Activated naive CD4-positive, alpha-beta T cell treated with anti-CD3 and anti-CD28 coated beads, Interleukin-2, amount 10 ng/mL, durations not matched to agents 7 days and 5 days (primary cell): ENCODE measurements around the gene ZNF19.

Source experiments
- CTCF ChIA-PET: fragments of 350-600 bp; sonication (Branson Sonifier 250); formaldehyde crosslinking; loops from one replicate; lab custom pipeline; 2021; ENCODE audit warnings: antibody characterized with exemption; lab: Charles Lee
- DNase-seq: peaks from one replicate; pipeline ENCODE4 v3.0.0-alpha.2; 2020
- H3K27ac Mint-ChIP-seq: one replicate; pipeline ENCODE4 v1.8.0; 2021; ENCODE audit warnings: mild to moderate bottlenecking, moderate library complexity, mixed read lengths
- H3K27me3 Mint-ChIP-seq: one replicate; pipeline ENCODE4 v1.8.0; 2021; ENCODE audit warnings: mild to moderate bottlenecking, mixed read lengths
- H3K36me3 Mint-ChIP-seq: one replicate; pipeline ENCODE4 v1.8.0; 2021; ENCODE audit warnings: mixed read lengths
- H3K4me1 Mint-ChIP-seq: one replicate; pipeline ENCODE4 v1.8.0; 2021; ENCODE audit warnings: mixed read lengths
- H3K4me3 Mint-ChIP-seq: one replicate; pipeline ENCODE4 v1.8.0; 2021; ENCODE audit warnings: mild to moderate bottlenecking, moderate library complexity, mixed read lengths
- H3K9me3 Mint-ChIP-seq: one replicate; pipeline ENCODE4 v1.8.0; 2021; ENCODE audit warnings: mixed read lengths

Gene ZNF19

DNA sequence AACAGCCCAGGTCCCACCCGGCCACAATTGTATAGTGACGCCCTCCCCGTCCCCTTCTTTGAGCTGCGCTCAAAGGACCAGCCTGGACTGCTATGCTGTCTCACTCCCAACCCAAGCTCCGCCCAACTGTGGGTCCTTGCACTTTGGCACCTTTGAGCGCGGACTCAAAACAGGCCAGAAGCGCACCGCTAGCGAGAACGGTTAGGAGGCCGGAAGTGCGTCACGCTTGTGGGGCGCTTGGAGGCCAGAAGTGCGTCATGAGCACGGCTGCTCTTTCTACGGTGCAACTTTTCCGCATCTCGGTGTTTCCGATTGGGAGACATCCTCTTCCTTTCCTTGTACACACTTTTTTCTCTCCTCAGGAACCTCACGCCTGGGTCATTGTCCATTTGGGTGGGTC is at the start of gene ZNF19:
Gene ZNF19, minus strand, starts transcription at position 203 of the 400 bp plus-strand sequence. CDS start 7,210 bp downstream, outside the sequence.
- Mint-ChIP-seq H3K27me3 (no peaks in the 10 kb centered on the region), H3K9me3 (no peaks in the 10 kb centered on the region), H3K36me3 (no peaks in the 10 kb centered on the region), H3K27ac (no peak within 1 kb of the TSS), H3K4me1 (peaks cover 7% of the 10 kb centered on the region), H3K4me3 (no peak within 1 kb of the TSS)
- DNase-seq, result no peak
- CTCF ChIA-PET, result interaction anchor here (1.8 kb wide), 1 partner anchor 10 kb away, joined by 8 read pairs; no protein-coding TSS in a partner anchor

- Mint-ChIP-seq H3K9me3 (no peaks in the 10 kb centered on the region), H3K27me3 (peaks cover 8% of the 10 kb centered on the region), H3K4me1 (no peaks in the 10 kb centered on the region), H3K36me3 (no peaks in the 10 kb centered on the region), H3K4me3 (no peak overlapping the region), H3K27ac (no peak overlapping the region)
- CTCF ChIA-PET, result interaction anchor here (0.8 to 4.3 kb wide), 5 partner anchors 27 to 122 kb away, joined by 3 to 28 read pairs (median 3); no protein-coding TSS in a partner anchor
- peak; percentile 59 for DNase-seq
Measured at GRCh38 chr16:71537643-71538042, 48.5 kb upstream of the ZNF19 start.

GRCh38 chr16:71536752-71537499 is 47.8 kb upstream of the ZNF19 start:
- no peaks in the 10 kb centered on the region for H3K4me1 Mint-ChIP-seq
- H3K27me3 Mint-ChIP-seq, result peaks cover 8% of the 10 kb centered on the region
- H3K4me3 Mint-ChIP-seq, result no peak overlapping the region
- H3K36me3 Mint-ChIP-seq, result no peaks in the 10 kb centered on the region
- H3K9me3 Mint-ChIP-seq, result no peaks in the 10 kb centered on the region
- H3K27ac Mint-ChIP-seq, result no peak overlapping the region
- no peak for DNase-seq
- CTCF ChIA-PET, result interaction anchor here (1.0 to 1.6 kb wide), 5 partner anchors 10 to 74 kb away, joined by 3 to 6 read pairs (median 4); partner anchors contain the start of gene CHST4

- Mint-ChIP-seq H3K36me3 (no peaks in the 10 kb centered on the region), H3K27me3 (peaks cover under 1% of the 10 kb centered on the region), H3K27ac (no peak overlapping the region), H3K9me3 (no peaks in the 10 kb centered on the region), H3K4me1 (no peaks in the 10 kb centered on the region), H3K4me3 (no peak overlapping the region)
- DNase-seq, result no peak
- CTCF ChIA-PET, result interaction anchor here (1.4 to 2.6 kb wide), 4 partner anchors 8 to 79 kb away, joined by 3 to 7 read pairs (median 5); no protein-coding TSS in a partner anchor
Measured at GRCh38 chr16:71532366-71532765, 43.2 kb upstream of the ZNF19 start.

- H3K27me3 Mint-ChIP-seq, result peaks cover 23% of the 10 kb centered on the region
- DNase-seq, result no peak
- CTCF ChIA-PET, result interaction anchor here (1.5 kb wide), 1 partner anchor 116 kb away, joined by 4 read pairs; no protein-coding TSS in a partner anchor
Measured at GRCh38 chr16:71528863-71529262, 39.7 kb upstream of the ZNF19 start.

GRCh38 chr16:71528257-71528656 is 39.1 kb upstream of the ZNF19 start:
- no peak overlapping the region for H3K27ac Mint-ChIP-seq
- CTCF ChIA-PET, result no interaction called here
- H3K4me1 Mint-ChIP-seq, result no peaks in the 10 kb centered on the region
- H3K27me3 Mint-ChIP-seq, result peaks cover 23% of the 10 kb centered on the region
- no peak overlapping the region for H3K4me3 Mint-ChIP-seq
- DNase-seq, result no peak
- no peaks in the 10 kb centered on the region for H3K36me3 Mint-ChIP-seq
- H3K9me3 Mint-ChIP-seq, result no peaks in the 10 kb centered on the region

More at GRCh38 chr16:71528863-71529262, 39.7 kb upstream of the ZNF19 start:
- Mint-ChIP-seq H3K9me3 (no peaks in the 10 kb centered on the region), H3K36me3 (no peaks in the 10 kb centered on the region), H3K4me1 (no peaks in the 10 kb centered on the region), H3K4me3 (no peak overlapping the region), H3K27ac (no peak overlapping the region)

DNA sequence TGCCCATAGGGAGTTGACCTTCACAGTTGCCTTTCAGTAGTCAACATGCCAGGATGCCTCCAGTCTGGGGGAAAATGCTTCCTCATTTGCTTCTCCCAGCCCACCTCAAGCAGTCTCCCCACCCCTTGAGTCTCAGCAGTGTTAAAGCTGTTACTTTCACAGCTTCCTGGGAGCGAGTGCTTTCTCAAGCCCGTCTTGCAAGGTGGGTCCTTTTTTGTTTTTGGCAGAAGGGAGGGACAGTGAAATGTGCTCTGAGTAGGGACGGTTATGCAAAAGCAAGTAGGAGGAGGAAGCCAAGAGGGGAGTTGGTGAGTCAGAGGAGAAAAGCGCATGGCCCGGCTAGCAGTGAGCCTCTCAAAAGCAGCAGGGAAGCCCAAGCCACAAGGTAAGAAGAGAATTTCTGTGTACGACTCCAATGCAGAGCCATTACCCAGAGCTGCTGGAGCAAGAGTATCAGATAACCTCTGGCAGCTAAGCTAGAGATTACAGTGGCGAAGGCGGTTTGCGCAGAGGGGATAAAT is 37.0 kb upstream of the ZNF19 start, which contains the start of gene CHST4:
Gene CHST4, plus strand, starts transcription at position 316 of the 521 bp plus-strand sequence. CDS start 10,252 bp downstream, outside the sequence.
- CTCF ChIA-PET, result interaction anchor here (1.1 to 2.1 kb wide), 3 partner anchors 10 to 85 kb away, joined by 3 to 9 read pairs (median 6); no protein-coding TSS in a partner anchor
- H3K9me3 Mint-ChIP-seq, result no peaks in the 10 kb centered on the region
- H3K27me3 Mint-ChIP-seq, result peaks cover 23% of the 10 kb centered on the region

GRCh38 chr16:71524566-71525553 is 35.7 kb upstream of the ZNF19 start:
- peaks cover 23% of the 10 kb centered on the region for H3K27me3 Mint-ChIP-seq
- H3K4me1 Mint-ChIP-seq, result no peaks in the 10 kb centered on the region
- CTCF ChIA-PET, result no interaction called here
- H3K27ac Mint-ChIP-seq, result no peak overlapping the region
- no peaks in the 10 kb centered on the region for H3K36me3 Mint-ChIP-seq
- no peak for DNase-seq
- H3K9me3 Mint-ChIP-seq, result no peaks in the 10 kb centered on the region
- H3K4me3 Mint-ChIP-seq, result no peak overlapping the region

More for the DNA sequence above, 37.0 kb upstream of the ZNF19 start, which contains the start of gene CHST4:
- no peaks in the 10 kb centered on the region for H3K36me3 Mint-ChIP-seq
- DNase-seq, result no peak
- H3K27ac Mint-ChIP-seq, result no peak within 1 kb of the TSS
- H3K4me1 Mint-ChIP-seq, result no peaks in the 10 kb centered on the region
- no peak within 1 kb of the TSS for H3K4me3 Mint-ChIP-seq

GRCh38 chr16:71520550-71520949 is 31.4 kb upstream of the ZNF19 start:
- Mint-ChIP-seq H3K4me3 (no peak overlapping the region), H3K27ac (no peak overlapping the region), H3K36me3 (no peaks in the 10 kb centered on the region), H3K9me3 (no peaks in the 10 kb centered on the region), H3K4me1 (no peaks in the 10 kb centered on the region), H3K27me3 (peaks cover 8% of the 10 kb centered on the region)
- no peak for DNase-seq
- CTCF ChIA-PET, result interaction anchor here (1.2 to 1.3 kb wide), 2 partner anchors 15 to 21 kb away, joined by 3 to 4 read pairs; no protein-coding TSS in a partner anchor

DNA sequence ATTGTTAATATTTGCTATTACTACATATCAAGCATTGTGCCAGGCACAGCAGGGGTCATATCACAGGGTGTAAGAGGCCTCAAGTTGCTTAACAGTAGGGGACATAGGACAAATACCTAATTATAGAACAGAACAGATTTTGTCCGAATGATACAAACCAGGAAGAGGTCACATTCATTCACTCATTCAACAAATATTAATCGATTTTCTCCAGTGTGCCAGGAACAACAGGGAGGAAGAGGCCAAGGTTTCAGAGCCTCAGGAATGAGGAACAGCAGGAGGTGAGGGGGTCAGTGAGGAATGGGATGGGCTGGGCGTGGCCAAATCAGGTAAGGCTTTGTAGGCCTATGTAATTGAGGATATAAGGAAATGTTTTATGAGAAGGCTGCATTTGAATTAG is 25.9 kb upstream of the ZNF19 start:
- Mint-ChIP-seq H3K4me1 (no peaks in the 10 kb centered on the region), H3K27ac (no peak overlapping the region), H3K27me3 (peaks cover 9% of the 10 kb centered on the region), H3K4me3 (no peak overlapping the region), H3K36me3 (no peaks in the 10 kb centered on the region), H3K9me3 (no peaks in the 10 kb centered on the region)
- CTCF ChIA-PET, result no interaction called here
- DNase-seq, result no peak

- no peak for DNase-seq
- Mint-ChIP-seq H3K4me1 (no peaks in the 10 kb centered on the region), H3K27ac (no peak overlapping the region), H3K9me3 (no peaks in the 10 kb centered on the region), H3K36me3 (no peaks in the 10 kb centered on the region), H3K27me3 (peaks cover 9% of the 10 kb centered on the region), H3K4me3 (no peak overlapping the region)
- CTCF ChIA-PET, result no interaction called here
Measured at GRCh38 chr16:71514476-71514875, 25.4 kb upstream of the ZNF19 start.

- H3K27ac Mint-ChIP-seq, result no peak overlapping the region
- no peak overlapping the region for H3K4me3 Mint-ChIP-seq
- DNase-seq, result no peak
- H3K27me3 Mint-ChIP-seq, result peaks cover 9% of the 10 kb centered on the region
- H3K36me3 Mint-ChIP-seq, result no peaks in the 10 kb centered on the region
- CTCF ChIA-PET, result no interaction called here
- no peaks in the 10 kb centered on the region for H3K4me1 Mint-ChIP-seq
- no peaks in the 10 kb centered on the region for H3K9me3 Mint-ChIP-seq
Measured at GRCh38 chr16:71513302-71513701, 24.2 kb upstream of the ZNF19 start.

- Mint-ChIP-seq H3K9me3 (no peaks in the 10 kb centered on the region), H3K27ac (no peak overlapping the region), H3K4me3 (no peak overlapping the region), H3K27me3 (peaks cover 12% of the 10 kb centered on the region), H3K4me1 (no peaks in the 10 kb centered on the region), H3K36me3 (no peaks in the 10 kb centered on the region)
- no peak for DNase-seq
- CTCF ChIA-PET, result no interaction called here
Measured at GRCh38 chr16:71507061-71507460, 17.9 kb upstream of the ZNF19 start.
